ENCODE results near the gene EGFL7.

The EGFL7 gene

GRCh38 chr9:136644593-136645351 lies 17.9 kb upstream of the EGFL7 start:
- no peak for DNase-seq (ENCODE audit: low spot score)

GRCh38 chr9:136645352-136645902 lies 17.3 kb upstream of the EGFL7 start:
- no peak for DNase-seq (ENCODE audit: low spot score)

GRCh38 chr9:136645903-136646754 lies 16.6 kb upstream of the EGFL7 start:
- DNase-seq (ENCODE audit: low spot score): peak; percentile 38

- no peak for DNase-seq (ENCODE audit: low spot score)
Measured at GRCh38 chr9:136646827-136647711, 15.6 kb upstream of the EGFL7 start.

GRCh38 chr9:136648751-136649150 lies 14.0 kb upstream of the EGFL7 start:
- no peak for DNase-seq (ENCODE audit: low spot score)

GRCh38 chr9:136650021-136650420 lies 12.7 kb upstream of the EGFL7 start:
- no peak for DNase-seq (ENCODE audit: low spot score)

GRCh38 chr9:136650648-136651047 lies 12.1 kb upstream of the EGFL7 start:
- DNase-seq (ENCODE audit: low spot score): no peak

GRCh38 chr9:136651860-136652259 lies 10.9 kb upstream of the EGFL7 start:
- DNase-seq (ENCODE audit: low spot score): no peak

GRCh38 chr9:136653323-136654079 lies 9.2 kb upstream of the EGFL7 start:
- DNase-seq (ENCODE audit: low spot score): no peak

GRCh38 chr9:136654820-136655535 lies 7.7 kb upstream of the EGFL7 start:
- DNase-seq (ENCODE audit: low spot score): no peak

GRCh38 chr9:136655536-136656182 lies 7.1 kb upstream of the EGFL7 start:
- DNase-seq (ENCODE audit: low spot score): no peak

- no peak for DNase-seq (ENCODE audit: low spot score)
Measured at GRCh38 chr9:136656183-136656738, 6.5 kb upstream of the EGFL7 start.

- no peak for DNase-seq (ENCODE audit: low spot score)
Measured at GRCh38 chr9:136656795-136657611, 5.7 kb upstream of the EGFL7 start.

GRCh38 chr9:136657974-136658848 lies 4.5 kb upstream of the EGFL7 start:
- no peak for DNase-seq (ENCODE audit: low spot score)

- DNase-seq (ENCODE audit: low spot score): no peak
Measured at GRCh38 chr9:136658849-136659535, 3.7 kb upstream of the EGFL7 start.

GRCh38 chr9:136659861-136660784 lies 2.6 kb upstream of the EGFL7 start:
- no peak for DNase-seq (ENCODE audit: low spot score)

All from hematopoietic multipotent progenitor cell treated with erythropoietin and hydrocortisone succinate and interleukin-3 and kit ligand, for 15 days (in vitro differentiated cells).